GM12891 (cell line): ENCODE data around the gene C11orf87. TPM values are rescaled to one million over a fixed set of nuclear protein-coding genes. Genes with fewer than 3 reads are reported as not detected.

ENCODE experiments used
- DNase-seq: peaks from one replicate; pipeline ENCODE4 v3.0.0; 2011; ENCODE audit warnings: low spot score; ENCODE audit not compliant: insufficient read length
- FAIRE-seq: peaks from 2 replicates; lab custom pipeline; 2011; peaks lifted over from hg19 to GRCh38; lab: Jason Lieb, UNC
- PAX5 ChIP-seq: IDR thresholded peaks from 2 replicates; pipeline ENCODE4 v1.6.1; 2011; ENCODE audit warnings: low read length, moderate library complexity, mild to moderate bottlenecking; ENCODE audit not compliant: insufficient read depth, severe bottlenecking
- POLR2A ChIP-seq: IDR thresholded peaks from 2 replicates; pipeline ENCODE4 v1.6.1; 2011; ENCODE audit warnings: low read depth, low read length, control low read depth
- POLR2AphosphoS5 ChIP-seq: IDR thresholded peaks from 2 replicates; pipeline ENCODE4 v1.6.1; 2011; ENCODE audit warnings: low read depth, low read length, control low read depth
- POU2F2 ChIP-seq: IDR thresholded peaks from 2 replicates; pipeline ENCODE4 v1.6.1; 2011; ENCODE audit warnings: low read depth, mild to moderate bottlenecking, control low read depth, low read length, moderate library complexity
- SPI1 ChIP-seq: IDR thresholded peaks from 2 replicates; pipeline ENCODE4 v1.6.1; 2011; ENCODE audit warnings: low read depth, low read length, control low read depth
- TAF1 ChIP-seq: IDR thresholded peaks from 2 replicates; pipeline ENCODE4 v1.6.1; 2011; ENCODE audit warnings: low read depth, low read length, control low read depth
- polyA plus RNA-seq: library from polyadenylated mRNA; unstranded; fragments of >200 nt; gene quantifications from one replicate; pipeline ENCODE4 v1.2.1, GENCODE V29; 2012; ENCODE audit warnings: low read depth, missing spikeins, inconsistent platforms; ENCODE audit not compliant: missing spikeins

The C11orf87 gene
- polyA plus RNA-seq, result not detected

- DNase-seq, result no peak
- TF ChIP-seq POLR2A, result no peak
- no peak for TF ChIP-seq POU2F2
- no peak for TF ChIP-seq PAX5
- no peak for FAIRE-seq
Measured at GRCh38 chr11:109421981-109422869, at the start of gene C11orf87. TSS of gene C11orf87 (plus strand) at chr11:109422190. CDS start at chr11:109423634, 1,444 bp downstream.

- DNase-seq, result no peak
- TF ChIP-seq POLR2AphosphoS5 (no peak), PAX5 (no peak), TAF1 (no peak), POLR2A (no peak), SPI1 (no peak), POU2F2 (no peak)
- FAIRE-seq, result no peak
Measured at GRCh38 chr11:109374032-109374431, 48.0 kb upstream of the C11orf87 start.

- TF ChIP-seq SPI1 (no peak), POLR2AphosphoS5 (no peak), PAX5 (no peak), POU2F2 (no peak), POLR2A (no peak), TAF1 (no peak)
- FAIRE-seq (no peak), DNase-seq (no peak)
Measured at GRCh38 chr11:109374441-109374840, 47.5 kb upstream of the C11orf87 start.

GRCh38 chr11:109377039-109377742 is 44.8 kb upstream of the C11orf87 start:
- no peak for FAIRE-seq
- DNase-seq, result no peak
- TF ChIP-seq SPI1 (no peak), POLR2AphosphoS5 (no peak), TAF1 (no peak), PAX5 (no peak), POLR2A (no peak), POU2F2 (no peak)

GRCh38 chr11:109378034-109378433 is 44.0 kb upstream of the C11orf87 start:
- DNase-seq, result no peak
- no peak for FAIRE-seq
- TF ChIP-seq SPI1 (no peak), PAX5 (no peak), POLR2AphosphoS5 (no peak), POU2F2 (no peak), POLR2A (no peak), TAF1 (no peak)

GRCh38 chr11:109383306-109383705 is 38.7 kb upstream of the C11orf87 start:
- DNase-seq (no peak), FAIRE-seq (no peak)
- TF ChIP-seq SPI1 (no peak), POLR2AphosphoS5 (no peak), POU2F2 (no peak), PAX5 (no peak), TAF1 (no peak), POLR2A (no peak)

- no peak for DNase-seq
Measured at GRCh38 chr11:109384873-109385272, 37.1 kb upstream of the C11orf87 start.

GRCh38 chr11:109388982-109389381 is 33.0 kb upstream of the C11orf87 start:
- DNase-seq (no peak), FAIRE-seq (no peak)
- TF ChIP-seq POU2F2 (no peak), POLR2AphosphoS5 (no peak), POLR2A (no peak), TAF1 (no peak), PAX5 (no peak), SPI1 (no peak)

More at GRCh38 chr11:109384873-109385272, 37.1 kb upstream of the C11orf87 start:
- TF ChIP-seq POU2F2, result no peak
- TF ChIP-seq TAF1, result no peak
- no peak for TF ChIP-seq POLR2A
- TF ChIP-seq POLR2AphosphoS5, result no peak
- TF ChIP-seq SPI1, result no peak
- no peak for TF ChIP-seq PAX5
- no peak for FAIRE-seq

GRCh38 chr11:109390752-109391151 is 31.2 kb upstream of the C11orf87 start:
- DNase-seq (no peak), FAIRE-seq (no peak)
- no peak for TF ChIP-seq POLR2AphosphoS5
- TF ChIP-seq SPI1, result no peak
- TF ChIP-seq POLR2A, result no peak
- TF ChIP-seq PAX5, result no peak
- TF ChIP-seq TAF1, result no peak
- no peak for TF ChIP-seq POU2F2

- TF ChIP-seq POLR2AphosphoS5 (no peak), POU2F2 (no peak), TAF1 (no peak), SPI1 (no peak), PAX5 (no peak), POLR2A (no peak)
- DNase-seq (no peak), FAIRE-seq (no peak)
Measured at GRCh38 chr11:109401545-109401944, 20.4 kb upstream of the C11orf87 start.

- FAIRE-seq, result no peak
- TF ChIP-seq TAF1 (no peak), SPI1 (no peak), PAX5 (no peak), POLR2AphosphoS5 (no peak), POU2F2 (no peak), POLR2A (no peak)
- no peak for DNase-seq
Measured at GRCh38 chr11:109405671-109406070, 16.3 kb upstream of the C11orf87 start.
